NCI-H1105 (cell line): ENCODE measurements around the gene PCDH8.

ENCODE experiments used
- DNase-seq: peaks from one replicate; lab custom pipeline; 2025; lab: John Stamatoyannopoulos, UW

The PCDH8 gene

DNA sequence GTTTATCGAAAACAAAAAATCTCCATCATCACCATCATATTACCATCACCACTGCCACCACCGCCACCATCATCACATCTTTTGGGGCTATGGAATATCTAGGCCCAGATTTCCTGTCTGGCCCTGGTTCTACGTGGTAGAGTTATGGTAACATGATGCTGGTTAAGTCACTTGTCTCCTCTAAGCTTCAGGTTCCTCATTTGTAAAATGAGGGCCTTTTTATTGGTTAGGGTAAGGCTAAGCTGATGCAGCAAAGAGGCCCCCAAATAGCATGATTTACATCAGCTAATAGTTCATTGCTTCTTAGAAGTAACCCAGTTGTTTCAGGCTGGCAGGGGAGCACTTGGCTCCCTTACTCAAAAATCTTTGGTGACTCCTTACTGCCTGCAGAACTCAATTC is 37.9 kb downstream of the PCDH8 start:
- no peak for DNase-seq

DNA sequence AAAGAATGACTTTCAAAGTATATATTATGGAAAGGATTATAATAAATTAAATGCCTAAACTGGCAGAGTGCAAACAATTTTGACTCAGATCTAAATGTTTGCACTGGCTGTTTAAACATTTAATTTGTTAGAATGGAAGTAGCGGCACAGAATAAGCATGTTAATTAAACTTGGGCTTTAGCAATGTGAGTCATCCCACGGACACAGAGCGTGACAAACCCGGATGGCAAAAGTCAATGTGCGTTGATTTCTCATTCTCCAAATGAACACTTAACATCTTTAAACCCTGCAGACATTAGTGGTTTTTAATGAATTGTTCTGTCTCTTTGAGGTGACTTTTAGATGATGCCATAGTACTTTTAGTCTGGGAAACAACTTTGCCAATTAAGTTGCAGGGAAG is 38.4 kb downstream of the PCDH8 start:
- no peak for DNase-seq

DNA sequence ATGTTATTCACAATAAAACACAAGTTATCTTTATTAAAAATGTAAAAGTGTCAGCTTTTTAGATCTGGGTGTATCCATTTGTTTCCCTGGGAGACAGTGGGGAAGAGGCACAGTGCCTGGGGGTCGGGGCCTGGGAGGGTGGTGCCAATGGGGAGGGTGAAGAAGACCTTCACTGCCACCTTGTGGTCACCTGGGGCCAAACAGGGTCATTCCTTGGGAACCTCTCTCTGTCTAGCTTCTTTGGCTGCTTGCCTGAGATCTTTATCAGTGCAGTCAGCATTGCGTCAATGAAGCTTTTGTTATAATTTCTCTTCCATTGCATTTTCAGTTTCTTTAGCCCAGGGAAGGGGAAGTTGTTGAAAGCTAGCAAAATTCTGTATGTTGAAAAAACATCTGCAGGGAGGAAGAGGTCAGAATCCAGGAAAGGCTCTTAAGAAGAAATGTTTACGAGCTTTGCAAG is 39.1 kb downstream of the PCDH8 start:
- peak; percentile 10 for DNase-seq

GRCh38 chr13:52808842-52809219 is 39.6 kb downstream of the PCDH8 start:
- DNase-seq, result no peak

DNA sequence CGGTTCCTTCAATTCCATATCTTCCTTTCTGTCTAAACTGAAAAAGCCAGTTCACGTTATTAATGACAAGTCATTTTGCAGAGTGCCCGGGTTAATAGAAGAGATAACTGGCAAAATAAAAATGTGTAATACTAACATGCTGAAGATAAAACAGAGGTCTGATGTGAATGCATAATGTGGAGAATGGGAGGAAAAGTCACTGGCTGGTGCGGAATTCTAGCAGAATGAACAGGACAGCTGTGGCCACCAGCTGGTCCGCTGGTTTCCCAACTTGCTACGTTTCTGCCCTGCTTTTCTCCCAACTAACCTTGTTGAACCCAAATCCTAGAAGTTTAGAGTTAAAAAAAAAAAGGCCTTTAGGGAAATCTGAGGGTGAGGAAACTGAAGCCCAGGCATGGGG is 42.4 kb downstream of the PCDH8 start:
- DNase-seq, result no peak

DNA sequence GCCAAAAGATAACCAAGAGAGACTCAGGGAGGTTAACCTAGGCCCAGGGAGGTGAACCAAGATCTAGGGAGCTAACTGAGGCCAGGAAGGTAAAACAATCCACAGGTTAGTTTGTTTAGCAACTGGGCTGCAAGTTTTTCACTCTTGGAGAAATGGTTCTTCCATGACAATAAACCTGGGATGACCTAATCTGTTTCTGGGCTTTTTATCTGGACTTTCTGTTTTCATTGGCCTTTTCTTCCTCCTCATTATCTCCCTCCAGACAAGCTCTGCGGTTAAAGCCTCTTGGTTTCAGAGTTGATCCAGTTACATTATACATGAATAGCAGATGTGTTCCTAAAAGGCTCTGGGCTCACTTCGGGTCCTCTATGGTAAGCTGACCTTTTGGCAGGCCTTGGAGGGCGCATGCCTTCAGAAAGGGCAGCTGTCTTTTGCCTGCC is 44.2 kb downstream of the PCDH8 start:
- DNase-seq, result no peak

DNA sequence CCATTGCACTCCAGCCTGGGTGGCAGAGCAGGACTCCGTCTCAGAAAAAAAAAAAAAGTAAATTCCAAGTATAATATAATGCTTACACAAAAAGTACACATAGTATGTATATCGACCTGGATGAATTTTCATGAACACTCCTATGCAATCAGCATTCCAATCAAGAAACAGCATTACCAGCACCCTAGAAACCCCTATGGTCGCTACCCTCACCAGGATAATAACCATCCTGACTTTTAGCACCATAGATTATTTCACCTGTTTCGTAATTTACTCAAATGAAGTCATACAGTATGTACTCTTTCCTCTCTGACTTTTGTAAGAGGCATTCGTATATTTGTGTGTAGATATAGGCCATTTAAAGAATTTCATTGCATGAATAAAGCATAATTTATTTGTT is 47.6 kb downstream of the PCDH8 start:
- DNase-seq, result no peak

- DNase-seq, result no peak
Measured at GRCh38 chr13:52798770-52799430, 49.5 kb downstream of the PCDH8 start.

DNA sequence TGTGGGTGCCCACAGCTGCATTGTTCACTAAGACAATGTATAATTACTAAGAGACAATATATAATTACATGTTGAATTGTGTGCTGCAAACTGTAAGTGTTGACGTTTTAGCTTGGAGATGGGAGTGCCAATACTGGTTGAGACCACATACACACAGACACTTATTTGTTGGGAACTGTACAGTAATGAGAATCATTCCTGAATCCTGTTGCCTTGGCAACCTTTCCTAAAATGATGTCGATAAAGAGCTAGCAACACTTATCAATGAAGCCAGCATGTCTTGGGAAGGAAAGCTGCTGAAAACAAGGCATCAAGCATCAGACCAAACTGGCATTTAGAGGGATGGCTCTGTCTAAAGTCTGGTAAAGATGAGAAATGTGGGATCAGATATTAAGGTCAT is 51.3 kb downstream of the PCDH8 start:
- DNase-seq, result no peak

DNA sequence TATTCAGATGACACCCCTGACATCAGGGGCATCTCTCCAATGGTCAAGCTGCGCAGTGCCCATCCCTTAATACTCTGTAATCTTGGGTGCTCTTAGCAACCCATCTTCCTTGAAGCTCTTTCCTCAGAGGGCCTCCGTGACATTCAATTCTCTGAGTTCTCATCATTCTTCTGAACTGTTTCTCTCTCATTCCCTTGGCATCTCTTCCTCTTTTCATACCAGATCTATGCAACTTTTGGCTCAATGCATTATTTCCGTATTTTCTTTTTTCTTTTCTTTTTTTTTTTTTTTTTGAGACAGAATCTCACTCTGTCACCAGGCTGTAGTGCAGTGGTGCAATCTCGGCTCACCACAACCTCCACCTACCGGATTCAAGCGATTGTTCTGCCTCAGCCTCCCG is 53.9 kb downstream of the PCDH8 start:
- DNase-seq, result no peak

- no peak for DNase-seq
Measured at GRCh38 chr13:52793515-52794061, 54.9 kb downstream of the PCDH8 start.
